Body of pancreas (tissue), 4 donors: ENCODE measurements around the gene CELSR1. TPM values are rescaled to one million over a fixed set of nuclear protein-coding genes. Genes with fewer than 3 reads are reported as not detected.

Experiments
- ATAC-seq: fragments of 150-250 bp; one replicate; pipeline ENCODE4 v1.9.1; 2016
- DNase-seq, 4 donors: peaks; one replicate each; pipeline ENCODE4 v3.0.0-alpha.2; 2019
- H3K27ac ChIP-seq, 4 donors: fragments of 200-600 bp; sonication (generic); 1 replicate in 3 of 4; 2 replicates in 1 of 4; pipeline versions ENCODE4 v1.5.1 to v1.6.1; 2016 to 2019; ENCODE audit warnings: mild to moderate bottlenecking in 1 of 4, mixed read lengths in 1 of 4, moderate library complexity in 1 of 4
- H3K27me3 ChIP-seq, 2 donors: fragments of 200-600 bp; sonication (generic); one replicate each; pipeline ENCODE4 v1.6.0; 2016; ENCODE audit warnings: mild to moderate bottlenecking in 1 of 2
- H3K36me3 ChIP-seq, 2 donors: fragments of 200-600 bp; sonication (generic); replicated peaks in 1 of 2; 2 replicates each; pipeline ENCODE4 v1.5.1; 2016; ENCODE audit warnings: low read depth in 2 of 2; ENCODE audit not compliant: insufficient read depth in 1 of 2
- H3K4me1 ChIP-seq: fragments of 200-600 bp; sonication (generic); one replicate; pipeline ENCODE4 v1.6.0; 2016
- H3K4me3 ChIP-seq, 2 donors: fragments of 200-600 bp; sonication (generic); 1 replicate in 1 of 2; 2 replicates in 1 of 2; pipeline ENCODE4 v1.5.1; 2016 to 2019
- H3K9me3 ChIP-seq, 3 donors: fragments of 200-600 bp; sonication (generic); 1 replicate in 2 of 3; 2 replicates in 1 of 3; pipeline ENCODE4 v1.5.1; 2016
- CTCF ChIP-seq, 7 experiments: fragments of 450-650 bp in 4 of 7; fragments of 200-600 bp in 3 of 7; sonication (generic) in 3 of 7; IDR thresholded peaks; one replicate each; pipeline ENCODE4 v1.5.1; 2016 to 2019; ENCODE audit warnings: antibody characterized with exemption in 7 of 7
- POLR2A ChIP-seq, 3 donors: fragments of 450-650 bp; IDR thresholded peaks; one replicate each; pipeline ENCODE4 v1.6.1; 2016; ENCODE audit warnings: antibody characterized with exemption in 3 of 3, mild to moderate bottlenecking in 2 of 3
- WGBS, 2 donors: methylation state at CpG; one replicate each; pipeline ENCODE4 v1.1.5; 2017; 5-methylcytosine and 5-hydroxymethylcytosine counted together
- intact Hi-C: fragments of 100-400 bp; cut with DNase I; formaldehyde crosslinking; loops from one replicate; pipeline ENCODE4 v1.15.1; 2023
- total RNA-seq, 2 donors: library from RNA; depleted of rRNA; stranded (reverse); fragments of >200 nt; gene quantifications; one replicate each; pipeline ENCODE4 v1.1.0, GENCODE V29; 2016

CELSR1 gene
- total RNA-seq, 2 donors from 2014 or later, result 0.66 to 3.6 TPM

GRCh38 chr22:46449116-46449691 lies 88.2 kb downstream of the CELSR1 start:
- peaks cover 7% of the 10 kb centered on the region for H3K4me1 ChIP-seq
- intact Hi-C loops, result no loop called here
- H3K36me3 ChIP-seq, result no peaks in the 10 kb centered on the region
- H3K9me3 ChIP-seq, result no peaks in the 10 kb centered on the region
- no peak for ATAC-seq
- WGBS, 2 donors, result 62 to 68% methylated on average over 2 of the region's 2 CpGs
- TF ChIP-seq POLR2A (IDR thresholded peaks at IDR 0.05) (no peak), CTCF (IDR thresholded peaks at IDR 0.05) (no peak)
- no peaks in the 10 kb centered on the region for H3K27me3 ChIP-seq
- no peak for DNase-seq
- H3K27ac ChIP-seq, result no peak overlapping the region
- no peak overlapping the region for H3K4me3 ChIP-seq

- 64% methylated on average over 6 of the region's 6 CpGs for WGBS, 2 donors
- no peak overlapping the region for H3K27ac ChIP-seq
- no peak overlapping the region for H3K4me3 ChIP-seq
- H3K9me3 ChIP-seq, result no peaks in the 10 kb centered on the region
- TF ChIP-seq POLR2A (IDR thresholded peaks at IDR 0.05) (no peak), CTCF (IDR thresholded peaks at IDR 0.05) (no peak)
- H3K4me1 ChIP-seq, result peaks cover 5% of the 10 kb centered on the region
- no peaks in the 10 kb centered on the region for H3K36me3 ChIP-seq
- no peaks in the 10 kb centered on the region for H3K27me3 ChIP-seq
- intact Hi-C loops, result no loop called here
- DNase-seq (no peak), ATAC-seq (no peak)
Measured at GRCh38 chr22:46448333-46448732, 89.1 kb downstream of the CELSR1 start.

- Histone ChIP-seq H3K9me3 (no peaks in the 10 kb centered on the region), H3K27me3 (no peaks in the 10 kb centered on the region), H3K36me3 (no peaks in the 10 kb centered on the region), H3K4me1 (peaks cover under 1% of the 10 kb centered on the region), H3K4me3 (no peak overlapping the region), H3K27ac (no peak overlapping the region)
- TF ChIP-seq POLR2A (IDR thresholded peaks at IDR 0.05) (no peak), CTCF (IDR thresholded peaks at IDR 0.05) (no peak)
- DNase-seq, result no peak
- intact Hi-C loops, result no loop called here
- no peak for ATAC-seq
- 94 to 95% methylated on average over 2 to 4 of the region's 5 CpGs for WGBS, 2 donors
Measured at GRCh38 chr22:46447906-46448305, 89.5 kb downstream of the CELSR1 start.

GRCh38 chr22:46446799-46447198 lies 90.6 kb downstream of the CELSR1 start:
- H3K27ac ChIP-seq, result no peak overlapping the region

More at GRCh38 chr22:46446799-46447198, 90.6 kb downstream of the CELSR1 start:
- ATAC-seq (no peak), DNase-seq (no peak)
- H3K4me1 ChIP-seq, result no peaks in the 10 kb centered on the region
- TF ChIP-seq POLR2A (IDR thresholded peaks at IDR 0.05), result no peak
- TF ChIP-seq CTCF (IDR thresholded peaks at IDR 0.05), result no peak
- H3K4me3 ChIP-seq, result no peak overlapping the region
- no peaks in the 10 kb centered on the region for H3K9me3 ChIP-seq
- no peaks in the 10 kb centered on the region for H3K27me3 ChIP-seq
- H3K36me3 ChIP-seq, result no peaks in the 10 kb centered on the region
- intact Hi-C loops, result no loop called here
- WGBS, 2 donors, result 76 to 83% methylated on average over 4 of the region's 4 CpGs
